HUES48 (cell line): Measurements from ENCODE around the gene ARFRP1.

Source experiments
- H3K27ac ChIP-seq: one replicate; pipeline ENCODE4 v1.7.0; 2013; ENCODE audit warnings: low read depth, low read length, inconsistent platforms
- H3K27me3 ChIP-seq: 2 replicates; pipeline ENCODE4 v1.6.1; 2013; ENCODE audit warnings: mild to moderate bottlenecking, low read length; ENCODE audit not compliant: control insufficient read depth, insufficient read depth
- H3K36me3 ChIP-seq: 2 replicates; pipeline ENCODE4 v1.6.1; 2013; ENCODE audit warnings: low read length; ENCODE audit not compliant: control insufficient read depth, insufficient read depth
- H3K4me1 ChIP-seq: 2 replicates; pipeline ENCODE4 v1.6.1; 2013; ENCODE audit warnings: mild to moderate bottlenecking, low read length; ENCODE audit not compliant: control insufficient read depth, insufficient read depth
- H3K4me3 ChIP-seq: 2 replicates; pipeline ENCODE4 v1.5.1; 2013; ENCODE audit warnings: mild to moderate bottlenecking, low read depth, low read length
- H3K9ac ChIP-seq: 2 replicates; pipeline ENCODE4 v1.6.1; 2013; ENCODE audit warnings: mild to moderate bottlenecking, low read depth, low read length, moderate library complexity
- H3K9me3 ChIP-seq: 2 replicates; pipeline ENCODE4 v1.6.1; 2013; ENCODE audit warnings: low read length; ENCODE audit not compliant: control insufficient read depth, insufficient read depth

Gene ARFRP1

GRCh38 chr20:63748934-63749270, 41.1 kb upstream of the ARFRP1 start:
- H3K4me3 ChIP-seq, result no peak overlapping the region
- H3K27ac ChIP-seq, result no peak overlapping the region
- H3K27me3 ChIP-seq, result no peaks in the 10 kb centered on the region
- H3K9ac ChIP-seq, result no peak overlapping the region
- H3K36me3 ChIP-seq, result peaks cover 3% of the 10 kb centered on the region; the same call in 1 of the 2 replicates
- peaks cover 3% of the 10 kb centered on the region; the same call in 1 of the 2 replicates for H3K4me1 ChIP-seq
- no peaks in the 10 kb centered on the region for H3K9me3 ChIP-seq

GRCh38 chr20:63748070-63748933, 40.5 kb upstream of the ARFRP1 start:
- no peak overlapping the region for H3K9ac ChIP-seq
- H3K4me1 ChIP-seq, result peaks cover 3% of the 10 kb centered on the region; the same call in 1 of the 2 replicates
- H3K36me3 ChIP-seq, result peaks cover 9% of the 10 kb centered on the region
- no peaks in the 10 kb centered on the region for H3K27me3 ChIP-seq
- no peak overlapping the region for H3K27ac ChIP-seq
- no peaks in the 10 kb centered on the region for H3K9me3 ChIP-seq
- no peak overlapping the region for H3K4me3 ChIP-seq

GRCh38 chr20:63747622-63748069, 39.9 kb upstream of the ARFRP1 start:
- peaks cover 3% of the 10 kb centered on the region; the same call in 1 of the 2 replicates for H3K4me1 ChIP-seq

GRCh38 chr20:63746751-63747315, 39.1 kb upstream of the ARFRP1 start:
- Histone ChIP-seq H3K36me3 (peaks cover 20% of the 10 kb centered on the region), H3K27ac (no peak overlapping the region), H3K9me3 (no peaks in the 10 kb centered on the region), H3K4me3 (no peak overlapping the region), H3K4me1 (peaks cover 3% of the 10 kb centered on the region; the same call in 1 of the 2 replicates), H3K9ac (no peak overlapping the region), H3K27me3 (no peaks in the 10 kb centered on the region)

More at GRCh38 chr20:63747622-63748069, 39.9 kb upstream of the ARFRP1 start:
- H3K36me3 ChIP-seq, result peaks cover 13% of the 10 kb centered on the region
- no peaks in the 10 kb centered on the region for H3K9me3 ChIP-seq
- H3K27me3 ChIP-seq, result no peaks in the 10 kb centered on the region
- no peak overlapping the region for H3K9ac ChIP-seq
- no peak overlapping the region for H3K4me3 ChIP-seq
- H3K27ac ChIP-seq, result no peak overlapping the region

GRCh38 chr20:63745961-63746731, 38.4 kb upstream of the ARFRP1 start:
- Histone ChIP-seq H3K27ac (peak overlapping the region; percentile 22), H3K4me3 (no peak overlapping the region), H3K36me3 (peaks cover 23% of the 10 kb centered on the region), H3K9ac (no peak overlapping the region), H3K9me3 (no peaks in the 10 kb centered on the region), H3K27me3 (no peaks in the 10 kb centered on the region), H3K4me1 (peaks cover 5% of the 10 kb centered on the region; the same call in 1 of the 2 replicates)

GRCh38 chr20:63745424-63745805, 37.6 kb upstream of the ARFRP1 start:
- Histone ChIP-seq H3K4me3 (no peak overlapping the region), H3K27me3 (no peaks in the 10 kb centered on the region), H3K9me3 (no peaks in the 10 kb centered on the region), H3K27ac (peak overlapping the region; percentile 22), H3K36me3 (peaks cover 23% of the 10 kb centered on the region), H3K9ac (no peak overlapping the region), H3K4me1 (peaks cover 7% of the 10 kb centered on the region; the same call in 1 of the 2 replicates)

GRCh38 chr20:63744574-63745423, 37.0 kb upstream of the ARFRP1 start:
- peaks cover 23% of the 10 kb centered on the region for H3K36me3 ChIP-seq
- no peak overlapping the region for H3K27ac ChIP-seq
- H3K4me1 ChIP-seq, result peaks cover 7% of the 10 kb centered on the region; the same call in 1 of the 2 replicates
- H3K4me3 ChIP-seq, result no peak overlapping the region
- no peaks in the 10 kb centered on the region for H3K27me3 ChIP-seq
- H3K9ac ChIP-seq, result no peak overlapping the region
- no peaks in the 10 kb centered on the region for H3K9me3 ChIP-seq

GRCh38 chr20:63744158-63744557, 36.4 kb upstream of the ARFRP1 start:
- Histone ChIP-seq H3K27me3 (no peaks in the 10 kb centered on the region), H3K4me1 (peaks cover 7% of the 10 kb centered on the region; the same call in 1 of the 2 replicates), H3K36me3 (peaks cover 23% of the 10 kb centered on the region), H3K9me3 (no peaks in the 10 kb centered on the region), H3K4me3 (no peak overlapping the region), H3K27ac (no peak overlapping the region), H3K9ac (no peak overlapping the region)

GRCh38 chr20:63743210-63743970, 35.6 kb upstream of the ARFRP1 start:
- Histone ChIP-seq H3K27ac (no peak overlapping the region), H3K4me3 (no peak overlapping the region), H3K9ac (no peak overlapping the region), H3K27me3 (no peaks in the 10 kb centered on the region), H3K9me3 (no peaks in the 10 kb centered on the region), H3K4me1 (peaks cover 10% of the 10 kb centered on the region; the same call in 1 of the 2 replicates), H3K36me3 (peaks cover 23% of the 10 kb centered on the region)
